Measurements from ENCODE around the gene CFDP1.

CFDP1 gene

DNA sequence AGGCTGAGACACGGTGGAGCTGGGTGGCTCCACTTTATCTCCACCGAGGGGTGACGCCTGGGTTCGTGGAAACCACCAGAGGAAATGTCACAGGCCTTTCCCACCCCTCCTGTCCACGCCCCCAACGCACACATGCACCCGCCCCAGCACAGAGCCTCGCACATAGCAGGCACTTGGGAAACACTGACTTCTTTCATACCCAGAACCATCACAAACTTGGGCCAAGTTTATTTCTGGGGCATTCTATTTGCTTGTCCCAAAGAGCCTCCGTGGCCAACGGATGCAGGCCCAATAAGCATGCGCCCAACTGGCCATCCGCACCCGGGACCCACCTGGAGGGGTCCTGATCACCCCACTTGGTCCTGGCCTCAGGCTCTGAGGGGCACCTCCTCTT is 185.2 kb downstream of the CFDP1 start:
- no peak for DNase-seq

DNA sequence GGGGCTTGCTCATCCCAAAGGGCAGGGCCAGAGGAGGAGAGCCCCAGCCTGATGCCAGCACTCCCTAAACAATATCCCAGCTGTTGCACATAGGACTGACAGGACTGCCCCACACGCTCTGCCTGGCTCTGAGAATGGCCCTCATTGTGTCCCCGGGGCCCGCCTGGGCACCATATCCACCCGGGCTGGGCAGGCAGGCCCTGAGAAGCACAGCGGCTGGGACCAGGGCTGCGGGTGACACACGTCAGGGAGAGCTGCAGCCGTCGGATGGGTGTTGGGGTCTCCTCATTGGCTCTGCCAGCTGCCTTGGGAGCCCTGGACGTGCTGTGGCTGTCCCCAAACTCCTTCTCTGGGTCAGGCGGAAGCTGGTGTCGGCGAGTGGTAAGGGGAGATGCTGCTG is 186.1 kb downstream of the CFDP1 start:
- no peak for DNase-seq

DNA sequence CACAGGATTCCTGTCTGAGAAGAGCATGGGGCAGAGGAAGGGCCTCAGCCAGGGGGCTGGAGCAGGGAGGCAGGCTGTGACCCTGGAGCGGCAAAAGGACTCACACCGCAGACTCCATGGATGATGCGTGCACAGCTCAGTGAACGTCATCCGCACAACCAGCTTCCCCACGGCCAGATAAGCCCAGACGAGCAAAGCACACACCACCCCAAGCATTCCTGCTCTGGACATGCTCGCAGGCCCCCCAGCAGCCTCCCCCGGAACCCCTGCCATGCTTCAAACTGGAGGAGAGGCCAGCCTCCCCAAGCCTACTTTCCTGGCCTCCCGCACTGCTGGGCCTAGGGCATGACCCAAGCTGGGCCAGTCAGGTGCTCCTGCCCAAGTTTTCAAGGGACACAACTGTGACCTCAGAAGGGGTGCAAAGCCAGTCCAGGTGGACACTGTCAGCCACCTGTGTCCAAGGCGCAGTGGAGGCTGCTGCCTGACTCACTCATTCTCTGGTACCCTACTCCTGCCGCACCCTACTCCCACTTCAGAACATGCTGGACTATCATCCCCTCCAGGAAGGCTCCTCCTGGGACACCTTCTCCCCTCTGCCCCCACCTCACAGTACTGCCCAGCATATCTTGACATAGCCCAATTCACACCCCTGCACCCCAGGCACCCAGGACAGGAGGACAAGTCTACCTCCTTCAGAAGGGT is 186.6 kb downstream of the CFDP1 start:
- DNase-seq: no peak

DNA sequence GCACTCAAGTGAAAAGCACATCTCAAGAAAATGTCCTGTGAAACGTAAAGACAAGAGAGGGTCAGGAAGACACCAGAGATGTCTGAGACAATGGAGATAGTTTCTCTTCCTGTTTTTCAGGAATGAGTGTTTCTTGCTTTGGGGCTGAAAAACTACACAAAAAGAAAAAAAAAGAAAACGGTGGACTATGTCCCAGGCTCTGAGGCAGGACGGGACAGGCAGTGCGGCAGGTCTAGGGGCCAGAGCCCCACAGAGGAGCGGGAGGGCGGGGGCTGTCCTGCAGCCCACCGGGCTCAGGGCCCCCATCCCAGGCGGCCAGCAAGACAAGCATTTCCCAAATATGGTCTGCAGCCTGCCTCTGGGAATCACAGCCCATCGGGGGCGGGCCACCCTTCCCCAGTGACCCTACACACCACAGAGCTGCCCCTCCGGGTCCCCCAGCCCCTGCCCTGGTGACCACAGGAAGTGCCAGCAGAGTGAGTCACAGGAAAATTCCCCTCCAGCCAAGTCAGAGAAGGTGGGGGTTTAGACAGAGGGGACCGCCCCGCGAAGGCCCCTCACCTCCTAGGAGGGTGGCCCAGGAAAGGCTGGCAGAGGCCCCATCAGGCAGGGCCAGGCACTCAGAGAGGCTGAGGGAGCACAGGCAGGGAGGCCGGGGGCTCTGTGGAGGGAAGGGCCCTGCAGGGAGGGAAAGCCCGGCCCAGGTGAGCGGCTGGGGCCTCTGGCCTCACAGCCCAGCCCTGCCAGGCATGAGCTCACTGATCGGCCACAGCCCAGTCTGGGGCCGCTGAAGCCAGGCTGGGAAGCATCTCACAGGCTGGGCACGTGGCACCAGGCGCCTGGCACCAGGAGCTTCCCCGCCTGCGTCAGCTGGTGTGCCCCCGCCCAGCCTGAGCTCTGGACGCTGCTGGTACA is 188.2 kb downstream of the CFDP1 start:
- DNase-seq: no peak

DNA sequence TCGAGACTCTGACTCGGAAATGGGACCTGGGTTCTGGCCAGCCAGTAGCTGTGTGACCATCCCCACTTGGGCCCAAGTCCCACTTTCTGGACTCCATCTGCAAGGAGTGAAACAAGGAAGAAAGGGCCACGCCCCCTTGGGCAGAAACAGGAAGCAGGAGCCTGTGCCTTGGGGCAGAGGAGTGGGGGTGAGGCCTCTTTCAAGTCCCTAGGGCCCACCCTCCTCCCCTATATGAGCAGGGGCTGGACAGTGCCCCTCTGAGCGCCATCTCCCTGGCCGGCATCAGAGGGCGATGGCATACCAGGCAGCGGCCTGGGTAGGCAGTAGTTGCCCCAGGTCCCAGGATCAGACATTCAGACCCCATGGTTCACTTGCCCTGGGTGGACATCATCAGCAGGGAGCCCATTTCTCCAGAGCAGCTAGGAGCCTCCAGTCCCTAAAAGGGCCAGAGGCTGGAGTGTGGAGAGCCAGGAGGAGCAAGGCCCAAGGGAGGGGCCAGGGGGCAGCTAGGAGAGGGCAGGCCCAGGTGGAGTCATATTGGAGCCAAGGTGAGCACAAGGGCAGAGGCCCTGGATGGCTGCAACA is 189.0 kb downstream of the CFDP1 start:
- DNase-seq: no peak

All from activated effector memory CD4-positive, alpha-beta T cell treated with anti-CD3 and anti-CD28 coated beads, Interleukin-2, amount 50 U/mL, for 16 hours (primary cell).